Effector memory CD4-positive, alpha-beta T cell (primary cell): Measurements from ENCODE around the gene TANK.

Experiments
- DNase-seq, 3 donors: peaks; one replicate each; pipeline ENCODE4 v3.0.0-alpha.2; 2020
- H3K27ac ChIP-seq: 2 replicates; pipeline ENCODE4 v1.7.0; 2013; ENCODE audit warnings: mild to moderate bottlenecking, low read length, moderate library complexity; ENCODE audit not compliant: insufficient read depth, poor library complexity, severe bottlenecking
- H3K27me3 ChIP-seq: replicated peaks from 2 replicates; pipeline ENCODE4 v1.7.0; 2013; ENCODE audit warnings: mild to moderate bottlenecking, low read length; ENCODE audit not compliant: insufficient read depth, control insufficient read depth, poor library complexity, severe bottlenecking
- H3K36me3 ChIP-seq: 2 replicates; pipeline ENCODE4 v1.7.0; 2013; ENCODE audit warnings: mild to moderate bottlenecking, low read length, moderate library complexity; ENCODE audit not compliant: control insufficient read depth, insufficient read depth
- H3K4me1 ChIP-seq: 2 replicates; pipeline ENCODE4 v1.7.0; 2013; ENCODE audit warnings: low read length, mild to moderate bottlenecking; ENCODE audit not compliant: control insufficient read depth, insufficient read depth, poor library complexity, severe bottlenecking
- H3K4me3 ChIP-seq: 2 replicates; pipeline ENCODE4 v1.7.0; 2013; ENCODE audit warnings: low read length, low read depth, mild to moderate bottlenecking; ENCODE audit not compliant: insufficient read depth, poor library complexity, severe bottlenecking
- H3K9me3 ChIP-seq: 2 replicates; pipeline ENCODE4 v1.7.0; 2013; ENCODE audit warnings: mild to moderate bottlenecking, low read length, moderate library complexity; ENCODE audit not compliant: control insufficient read depth

The TANK gene

GRCh38 chr2:161146996-161147395 is 13.2 kb upstream of the TANK start:
- H3K27me3 ChIP-seq, result no peaks in the 10 kb centered on the region
- H3K27ac ChIP-seq, result no peak overlapping the region
- no peaks in the 10 kb centered on the region for H3K9me3 ChIP-seq
- no peaks in the 10 kb centered on the region for H3K4me1 ChIP-seq
- no peaks in the 10 kb centered on the region for H3K36me3 ChIP-seq
- DNase-seq, result no peak
- no peak overlapping the region for H3K4me3 ChIP-seq

- H3K4me3 ChIP-seq, result no peak overlapping the region
- H3K9me3 ChIP-seq, result no peaks in the 10 kb centered on the region
- H3K27me3 ChIP-seq, result no peaks in the 10 kb centered on the region
- DNase-seq, result no peak
- no peaks in the 10 kb centered on the region for H3K4me1 ChIP-seq
- H3K36me3 ChIP-seq, result peaks cover 5% of the 10 kb centered on the region
- no peak overlapping the region for H3K27ac ChIP-seq
Observed at GRCh38 chr2:161147856-161148255, 12.4 kb upstream of the TANK start.

DNA sequence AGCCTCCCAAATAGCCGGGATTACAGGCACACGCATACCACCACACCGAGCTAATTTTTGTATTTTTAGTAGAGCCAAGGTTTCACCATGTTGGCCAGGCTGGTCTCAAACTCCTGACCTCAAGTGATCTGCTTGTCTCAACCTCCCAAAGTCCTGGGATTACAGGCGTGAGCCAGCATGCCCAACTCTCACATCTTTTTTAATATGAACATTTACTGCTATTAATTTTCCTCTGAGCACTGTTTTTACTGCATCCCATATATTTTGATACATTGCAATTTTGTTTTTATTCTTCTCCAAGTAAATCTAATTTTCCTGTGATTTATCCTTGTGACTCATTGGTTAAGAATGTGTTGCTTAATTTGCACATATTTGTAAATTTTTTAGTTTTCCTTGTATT is 9.5 kb upstream of the TANK start:
- peaks cover 5% of the 10 kb centered on the region for H3K36me3 ChIP-seq
- H3K27ac ChIP-seq, result no peak overlapping the region
- no peak overlapping the region for H3K4me3 ChIP-seq
- no peaks in the 10 kb centered on the region for H3K27me3 ChIP-seq
- no peaks in the 10 kb centered on the region for H3K4me1 ChIP-seq
- H3K9me3 ChIP-seq, result no peaks in the 10 kb centered on the region
- no peak for DNase-seq

DNA sequence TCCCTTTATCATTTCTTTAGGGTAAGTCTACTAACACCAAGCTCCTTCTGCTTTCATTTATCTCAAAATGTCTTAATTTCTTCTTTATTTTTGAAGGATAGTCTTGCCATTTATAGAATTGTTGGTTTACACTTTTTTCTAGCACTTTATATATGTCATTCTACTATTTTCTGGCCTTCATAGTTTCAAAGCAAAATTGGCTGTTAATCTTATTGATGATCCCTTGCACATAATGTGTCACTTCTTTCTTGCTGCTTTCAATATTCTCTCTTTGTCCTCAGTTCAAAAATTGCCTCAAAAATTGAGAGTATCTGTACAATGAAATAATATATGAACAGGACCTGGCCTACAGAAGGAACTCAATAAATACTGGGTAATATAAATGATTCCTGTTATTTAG is 7.9 kb upstream of the TANK start:
- no peaks in the 10 kb centered on the region for H3K4me1 ChIP-seq
- peaks cover 5% of the 10 kb centered on the region for H3K36me3 ChIP-seq
- DNase-seq, result no peak
- no peak overlapping the region for H3K4me3 ChIP-seq
- no peak overlapping the region for H3K27ac ChIP-seq
- no peaks in the 10 kb centered on the region for H3K27me3 ChIP-seq
- H3K9me3 ChIP-seq, result no peaks in the 10 kb centered on the region

GRCh38 chr2:161158882-161159281 is 1.3 kb upstream of the TANK start:
- Histone ChIP-seq H3K36me3 (no peaks in the 10 kb centered on the region), H3K9me3 (no peaks in the 10 kb centered on the region), H3K27ac (no peak overlapping the region), H3K4me1 (peaks cover 3% of the 10 kb centered on the region), H3K27me3 (no peaks in the 10 kb centered on the region), H3K4me3 (no peak overlapping the region)
- DNase-seq, result no peak

DNA sequence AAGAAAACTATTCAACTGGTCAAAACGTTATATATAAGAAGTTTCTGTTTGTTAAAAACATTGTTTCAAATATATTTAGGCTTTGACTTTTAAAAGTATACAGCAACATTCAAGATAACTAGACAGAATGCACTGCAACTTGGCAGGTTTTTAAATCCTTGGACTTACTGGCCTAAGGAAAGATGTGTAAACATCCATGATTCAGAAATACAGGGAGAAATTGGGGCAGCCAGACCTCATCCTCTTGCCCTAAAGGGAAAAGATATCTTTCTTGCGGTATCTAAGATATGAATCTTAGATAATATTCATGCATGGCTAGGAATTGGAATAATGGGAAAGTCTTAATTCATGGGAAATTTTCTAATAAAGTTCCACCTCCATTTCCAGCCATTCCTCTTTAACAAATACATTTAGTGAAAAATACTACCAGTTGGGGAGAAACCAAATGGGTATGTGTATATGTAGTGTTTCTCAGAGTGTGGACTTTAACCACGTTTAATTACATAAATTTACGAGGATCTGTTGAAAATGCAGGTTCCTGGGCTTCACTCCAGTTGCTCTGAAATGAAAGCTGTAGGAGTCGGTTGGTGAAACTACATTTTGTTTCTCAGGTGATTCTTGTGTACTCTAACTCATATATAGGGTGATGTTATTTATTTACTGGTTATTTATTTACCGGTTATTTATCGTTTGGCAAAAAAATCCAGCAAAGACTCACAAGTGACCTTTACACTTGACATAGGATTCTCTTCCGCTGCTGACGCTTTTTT is 587 bp upstream of the TANK start:
- Histone ChIP-seq H3K27ac (peak overlapping the region; percentile 91), H3K4me3 (peak overlapping the region; percentile 79), H3K4me1 (peaks cover 3% of the 10 kb centered on the region), H3K36me3 (no peaks in the 10 kb centered on the region), H3K27me3 (no peaks in the 10 kb centered on the region), H3K9me3 (no peaks in the 10 kb centered on the region)
- no peak for DNase-seq

- H3K27ac ChIP-seq, result peak overlapping the region; percentile 91
- no peak for DNase-seq
- H3K4me1 ChIP-seq, result peaks cover 11% of the 10 kb centered on the region
- H3K4me3 ChIP-seq, result peak overlapping the region; percentile 79
- H3K36me3 ChIP-seq, result no peaks in the 10 kb centered on the region
- H3K9me3 ChIP-seq, result no peaks in the 10 kb centered on the region
- H3K27me3 ChIP-seq, result no peaks in the 10 kb centered on the region
Observed at GRCh38 chr2:161161074-161161706, 962 bp downstream of the TANK start.

DNA sequence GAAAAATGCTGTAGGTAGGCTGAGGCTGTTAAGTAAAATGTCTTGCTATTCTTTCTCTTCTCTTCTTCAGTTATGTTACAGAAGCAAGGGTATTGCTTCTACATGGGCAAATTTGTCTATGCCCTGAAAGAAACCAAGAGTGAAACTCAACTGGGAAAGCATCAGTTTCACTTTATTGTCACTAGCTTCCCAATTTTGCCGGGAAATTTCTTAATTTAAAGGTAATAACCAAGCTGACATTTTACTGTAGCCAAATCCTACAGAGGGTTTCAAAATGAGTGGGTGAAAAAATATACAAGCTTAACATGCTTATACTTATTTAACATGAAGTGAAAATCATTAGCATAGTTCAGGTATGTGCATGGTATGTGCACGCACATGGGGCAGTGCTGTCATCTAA is 3.2 kb downstream of the TANK start:
- Histone ChIP-seq H3K36me3 (no peaks in the 10 kb centered on the region), H3K27me3 (no peaks in the 10 kb centered on the region), H3K4me1 (peaks cover 21% of the 10 kb centered on the region), H3K4me3 (no peak overlapping the region), H3K9me3 (no peaks in the 10 kb centered on the region), H3K27ac (peak overlapping the region; percentile 3)
- no peak for DNase-seq

- Histone ChIP-seq H3K4me3 (peak overlapping the region; percentile 7), H3K36me3 (no peaks in the 10 kb centered on the region), H3K27me3 (no peaks in the 10 kb centered on the region), H3K27ac (no peak overlapping the region), H3K9me3 (no peaks in the 10 kb centered on the region), H3K4me1 (peaks cover 21% of the 10 kb centered on the region)
- no peak for DNase-seq
Observed at GRCh38 chr2:161164161-161164560, 3.9 kb downstream of the TANK start.

DNA sequence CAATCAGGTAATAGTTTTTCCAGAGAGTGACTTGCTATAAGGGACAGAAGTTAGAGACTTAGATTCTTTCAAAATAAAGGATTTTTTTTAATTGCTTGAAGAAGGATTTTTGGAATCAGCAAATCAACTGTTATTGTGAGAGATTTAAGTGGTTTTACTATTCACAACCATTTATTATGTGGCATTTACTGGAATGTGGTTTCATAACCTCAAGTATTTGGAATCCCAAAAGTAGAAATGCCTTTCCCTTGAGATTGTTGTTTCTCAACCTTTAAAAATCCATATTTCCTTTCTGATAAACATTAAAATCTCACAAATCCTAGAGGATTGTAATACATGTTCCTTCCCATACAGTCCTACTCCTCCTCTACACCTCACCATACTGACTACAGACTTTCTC is 5.0 kb downstream of the TANK start:
- Histone ChIP-seq H3K9me3 (no peaks in the 10 kb centered on the region), H3K36me3 (no peaks in the 10 kb centered on the region), H3K4me1 (peaks cover 21% of the 10 kb centered on the region), H3K4me3 (no peak overlapping the region), H3K27ac (no peak overlapping the region), H3K27me3 (no peaks in the 10 kb centered on the region)
- no peak for DNase-seq
